Activated CD4-positive, CD25-positive, alpha-beta regulatory T cell treated with anti-CD3 and anti-CD28 coated beads, Interleukin-2, amount 50 U/mL, for 72 hours (primary cell): ENCODE measurements around the gene ORC2.
A peak's percentile ranks its signal among the peaks of the same experiment; 100 is the strongest.
"Not testable (repeated sequence)": the region's sequence is repeated elsewhere in the genome, so short reads cannot be mapped to it uniquely, and the experiment has no call there.

Experiments
- DNase-seq: peaks from one replicate; pipeline ENCODE4 v3.0.0; 2021

The ORC2 gene

GRCh38 chr2:200963124-200963917 is at the start of gene ORC2:
Gene ORC2 (minus strand): TSS chr2:200963660. CDS start chr2:200958123, 5,537 bp downstream.
- peak; percentile 96 for DNase-seq

GRCh38 chr2:201008296-201008829 is 44.9 kb upstream of the ORC2 start:
- DNase-seq, result no peak

DNA sequence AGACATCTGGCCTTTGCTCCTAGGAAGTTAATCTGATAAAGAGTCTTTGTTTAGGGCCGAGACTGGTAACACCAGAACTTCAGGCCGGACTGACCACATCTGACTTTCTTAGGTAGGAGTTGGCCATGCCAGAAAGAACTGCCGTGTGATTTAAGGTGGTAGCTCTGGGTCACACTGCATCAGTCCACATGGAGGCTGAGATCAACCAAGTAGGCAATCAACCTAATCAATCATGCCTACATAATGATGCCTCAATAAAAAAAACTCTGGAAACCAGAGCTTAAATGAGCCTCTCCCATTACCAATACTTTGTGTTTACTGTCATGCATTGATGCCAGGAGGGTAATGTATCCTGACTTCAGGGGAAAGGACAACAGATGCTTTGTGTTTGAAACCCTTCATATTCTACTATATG is 44.1 kb upstream of the ORC2 start:
- DNase-seq, result no peak

- no peak for DNase-seq
Observed at GRCh38 chr2:201006704-201007103, 43.2 kb upstream of the ORC2 start.

DNA sequence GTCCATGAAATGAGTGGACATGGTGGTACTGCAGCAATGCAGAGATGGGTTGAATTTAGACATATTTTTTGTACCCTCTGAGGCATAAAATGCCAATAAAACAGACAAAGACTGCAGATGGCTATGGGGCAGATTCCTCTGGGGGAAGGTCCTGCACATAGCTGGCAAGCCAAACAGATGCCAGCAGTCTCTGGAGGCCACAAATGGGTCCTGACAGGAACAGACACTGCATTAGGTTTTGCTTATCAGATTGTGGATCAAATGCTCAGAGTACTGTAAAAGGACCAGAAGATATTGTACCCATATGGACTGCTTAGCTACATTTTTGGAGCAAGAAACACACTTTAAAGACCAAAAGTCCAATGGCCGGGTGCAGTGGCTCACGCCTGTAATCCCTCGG is 40.9 kb upstream of the ORC2 start:
- DNase-seq, result no peak

DNA sequence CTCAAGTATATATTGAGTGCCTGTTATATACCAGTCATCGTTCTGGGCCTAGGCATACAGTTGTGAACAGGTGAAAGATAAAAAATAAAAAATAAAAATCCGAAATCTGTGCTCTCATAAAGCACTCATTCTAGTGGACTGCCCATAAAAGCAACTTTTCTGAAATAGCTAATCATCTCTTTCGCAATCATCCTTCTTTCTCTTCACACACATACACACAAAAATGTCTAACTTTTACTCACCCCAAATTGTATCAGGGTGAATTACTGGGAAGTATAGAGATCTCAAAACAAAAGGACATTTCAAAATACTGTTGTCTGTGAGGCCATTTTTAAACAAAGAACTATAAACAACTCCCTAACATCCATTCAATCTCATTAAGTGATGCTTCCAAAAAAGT is 29.6 kb upstream of the ORC2 start:
- DNase-seq, result no peak

DNA sequence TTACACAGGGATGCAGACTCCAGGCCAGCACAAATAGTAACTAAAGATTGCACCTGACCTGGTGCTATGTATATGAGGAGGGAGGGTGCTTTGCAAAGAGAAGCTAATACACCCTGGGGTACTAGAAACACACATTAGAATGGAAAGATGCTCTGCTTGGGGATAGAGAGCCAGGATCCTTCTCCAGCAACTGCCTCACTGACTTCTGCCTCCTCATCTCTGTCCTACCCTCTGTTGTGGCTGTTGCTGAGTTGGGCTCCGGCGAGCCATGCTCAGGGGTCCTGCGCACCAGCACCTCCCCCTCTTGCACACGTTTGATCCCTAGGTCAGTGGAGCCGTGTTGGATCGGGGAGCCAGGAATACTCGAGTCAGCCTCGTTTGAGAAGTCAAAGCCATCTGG is 23.7 kb upstream of the ORC2 start:
- DNase-seq, result no peak

DNA sequence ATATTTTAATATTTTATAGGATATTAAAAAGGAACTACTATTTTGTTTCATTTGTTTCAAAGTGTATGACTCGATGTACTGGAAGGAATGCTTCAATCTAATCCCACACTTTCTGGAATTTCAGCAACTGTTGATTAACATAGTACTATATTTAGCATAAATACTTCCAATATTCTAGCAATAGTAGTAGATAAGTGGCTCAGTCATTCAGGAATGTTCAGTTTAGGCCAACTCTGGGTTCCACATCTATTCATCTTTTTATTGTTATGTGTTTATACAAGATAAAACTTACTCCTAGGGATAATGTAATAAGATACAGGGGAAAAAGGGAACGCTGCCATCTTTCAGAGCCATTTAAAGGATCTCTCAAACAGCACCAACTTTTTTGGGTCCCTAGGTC is 22.3 kb upstream of the ORC2 start:
- DNase-seq, result no peak

- DNase-seq, result no peak
Observed at GRCh38 chr2:200976710-200977109, 13.2 kb upstream of the ORC2 start.

GRCh38 chr2:200975672-200976071 is 12.2 kb upstream of the ORC2 start:
- no peak for DNase-seq

DNA sequence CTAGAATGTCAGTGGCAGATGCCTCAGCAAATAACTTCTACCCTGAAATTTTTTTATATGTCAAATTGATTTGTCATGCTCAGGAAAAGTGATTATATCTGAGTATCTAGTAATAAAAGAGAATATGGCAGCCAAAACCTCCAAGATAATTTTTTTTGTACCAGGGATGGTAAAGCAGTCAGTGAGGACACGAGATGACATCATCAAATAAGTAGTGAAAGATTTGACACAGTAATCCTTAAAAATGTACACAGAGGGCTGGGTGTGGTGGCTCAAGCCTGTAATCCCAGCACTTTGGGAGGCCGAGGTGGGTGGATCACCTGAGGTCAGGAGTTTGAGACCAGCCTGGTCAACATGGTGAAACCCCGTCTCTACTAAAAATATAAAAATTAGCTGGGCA is 6.6 kb upstream of the ORC2 start:
- DNase-seq, result not testable (repeated sequence)

GRCh38 chr2:200968735-200969134 is 5.3 kb upstream of the ORC2 start:
- DNase-seq, result no peak

- no peak for DNase-seq
Observed at GRCh38 chr2:200968162-200968561, 4.7 kb upstream of the ORC2 start.

DNA sequence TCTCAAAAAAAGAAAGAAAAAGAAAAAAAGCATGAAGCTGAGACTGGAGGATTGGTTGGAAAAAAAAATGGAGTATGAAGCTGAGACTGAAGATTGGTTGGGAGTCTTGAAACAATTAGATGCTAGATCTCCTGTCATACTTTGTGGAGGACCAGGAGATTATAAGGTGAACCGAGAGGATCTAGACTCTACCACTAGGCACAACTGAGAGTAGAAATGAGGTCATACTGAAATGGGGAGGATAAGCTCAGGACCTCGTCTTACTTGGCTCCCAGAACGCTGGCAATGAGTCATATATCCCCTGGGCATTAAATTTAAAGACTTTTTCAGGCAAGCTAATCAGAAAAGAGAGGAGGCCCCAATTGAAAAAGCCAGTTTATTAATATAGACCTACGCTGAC is 3.3 kb upstream of the ORC2 start:
- DNase-seq, result no peak

- no peak for DNase-seq
Observed at GRCh38 chr2:200964498-200964897, 1.0 kb upstream of the ORC2 start.

GRCh38 chr2:200963918-200964252 is 425 bp upstream of the ORC2 start:
- DNase-seq, result not testable (repeated sequence)

DNA sequence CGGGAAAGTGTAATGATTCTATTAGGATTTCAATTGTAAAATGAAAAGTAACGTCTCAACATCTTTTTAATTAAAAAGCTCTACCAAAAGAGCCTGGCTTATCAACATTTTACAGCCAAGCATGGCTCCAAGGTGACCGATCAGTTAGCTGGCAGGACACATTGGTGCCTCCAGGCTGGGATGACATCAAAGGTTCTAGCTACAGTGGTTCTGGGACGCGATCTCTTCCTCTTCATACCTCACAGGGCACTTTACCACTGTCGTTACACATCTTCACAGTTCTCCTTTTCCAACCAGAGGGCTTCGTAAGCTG is 693 bp downstream of the ORC2 start:
- no peak for DNase-seq

GRCh38 chr2:200961674-200962073 is 1.8 kb downstream of the ORC2 start:
- no peak for DNase-seq

DNA sequence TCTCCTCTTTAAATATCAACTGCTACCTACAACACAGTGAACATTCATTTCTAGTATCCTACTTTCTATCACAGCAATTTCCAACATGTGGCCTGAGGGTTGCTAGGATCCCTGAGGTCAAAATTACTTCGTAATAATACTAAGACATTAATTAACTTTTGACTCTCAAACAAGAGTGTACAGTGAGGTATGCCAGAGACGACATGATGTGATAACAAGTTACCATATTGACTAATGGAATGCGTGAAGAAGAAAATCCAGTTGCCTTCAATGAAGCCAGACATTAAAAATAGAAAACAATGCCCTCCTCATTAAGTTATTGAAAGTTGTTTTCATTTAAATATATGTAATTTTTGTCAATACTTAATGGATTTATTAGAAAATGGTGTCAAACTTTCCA is 13.1 kb downstream of the ORC2 start:
- no peak for DNase-seq

DNA sequence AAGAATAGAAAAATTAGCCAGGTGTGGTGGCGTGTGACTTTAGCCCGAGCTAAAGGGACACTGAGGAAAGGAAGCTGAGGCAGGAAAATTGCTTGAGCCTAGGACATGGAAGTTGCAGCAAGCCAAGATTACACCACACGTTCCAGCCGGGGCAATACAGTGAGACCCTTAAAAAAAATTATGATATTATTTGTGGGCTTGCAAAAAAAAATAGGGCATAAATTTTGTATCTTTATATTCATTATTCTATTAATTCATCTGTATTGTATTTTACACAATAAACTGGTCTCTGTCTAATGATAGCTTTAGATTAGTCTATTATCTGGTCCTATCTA is 18.1 kb downstream of the ORC2 start:
- DNase-seq, result no peak

GRCh38 chr2:200944467-200945394 is 18.7 kb downstream of the ORC2 start:
- DNase-seq, result peak; percentile 59

GRCh38 chr2:200943527-200944105 is 19.8 kb downstream of the ORC2 start:
- DNase-seq, result no peak

GRCh38 chr2:200939832-200940231 is 23.6 kb downstream of the ORC2 start:
- DNase-seq, result no peak
